GM12878 (cell line): ENCODE results near the gene IPMK. TPM values are rescaled to one million over a fixed set of nuclear protein-coding genes. Genes with fewer than 3 reads are reported as not detected.

ENCODE experiments used
- ATAC-seq: fragments of 200-7000 bp; cut with Tn5 transposase; 3 replicates; pipeline ENCODE4 v1.9.1; 2020; ENCODE audit warnings: mild to moderate bottlenecking, moderate library complexity
- Bru-seq: library from RNA; stranded (reverse); fragments of 400-500 nt; gene quantifications from one replicate; lab custom pipeline; 2021; lab: Mats Ljungman, UMichigan
- BruChase-seq, 2 experiments: library from RNA; stranded (reverse); fragments of 400-500 nt; gene quantifications; one replicate each; lab custom pipeline; 2021; lab: Mats Ljungman, UMichigan
- BruUV-seq: library from RNA; stranded (reverse); fragments of 400-500 nt; replicated peaks from 2 replicates; lab custom pipeline; 2021; lab: Mats Ljungman, UMichigan
- CTCF ChIA-PET: fragments of 300-600 bp; sonication (Branson Sonifier 250); formaldehyde crosslinking; extraction: SDS; loops from one replicate; lab custom pipeline; 2021; ENCODE audit warnings: inconsistent platforms; lab: Yijun Ruan, JAX
- POLR2A ChIA-PET: fragments of 350-600 bp; formaldehyde crosslinking; extraction: SDS; loops from one replicate; lab custom pipeline; 2021; ENCODE audit warnings: inconsistent platforms; lab: Charles Lee
- RAD21 ChIA-PET: fragments of 300-600 bp; sonication (Branson Sonifier 250); formaldehyde crosslinking; loops from one replicate; lab custom pipeline; 2023; ENCODE audit warnings: antibody characterized with exemption; ENCODE audit not compliant: unreplicated experiment; lab: Charles Lee
- SMC1A ChIA-PET: fragments of 300-600 bp; sonication (Branson Sonifier 250); formaldehyde crosslinking; loops from one replicate; lab custom pipeline; 2023; ENCODE audit not compliant: unreplicated experiment, uncharacterized antibody; lab: Charles Lee
- DNase-seq: peaks from one replicate; pipeline ENCODE4 v3.0.0-alpha.2; 2011; ENCODE audit warnings: low read depth, low spot score
- FAIRE-seq: peaks from 3 replicates; lab custom pipeline; 2011; peaks lifted over from hg19 to GRCh38; lab: Jason Lieb, UNC
- H2AFZ ChIP-seq: 2 replicates; pipeline ENCODE4 v1.6.0; 2011; ENCODE audit warnings: low read depth, low read length, control low read depth; ENCODE audit not compliant: control insufficient read depth
- H3K27ac ChIP-seq: 2 replicates; pipeline ENCODE4 v1.5.1; 2011; ENCODE audit warnings: control low read depth; ENCODE audit not compliant: control insufficient read depth, insufficient read depth
- H3K27me3 ChIP-seq, 2 experiments: replicated peaks in 1 of 2; 2 replicates each; pipeline versions ENCODE4 v1.6.0 to v1.6.1; 2011; ENCODE audit warnings: low read length in 1 of 2; ENCODE audit not compliant: control insufficient read depth in 2 of 2, insufficient read depth in 2 of 2
- H3K36me3 ChIP-seq, 2 experiments: 2 replicates each; pipeline ENCODE4 v1.5.1; 2011; ENCODE audit warnings: low read length in 1 of 2; ENCODE audit not compliant: control insufficient read depth in 2 of 2, insufficient read depth in 2 of 2
- H3K4me1 ChIP-seq: 2 replicates; pipeline ENCODE4 v1.6.1; 2011; ENCODE audit warnings: mild to moderate bottlenecking, low read length, moderate library complexity, mixed read lengths; ENCODE audit not compliant: control insufficient read depth, insufficient read depth
- H3K4me2 ChIP-seq: 2 replicates; pipeline ENCODE4 v1.6.0; 2011; ENCODE audit warnings: control low read depth; ENCODE audit not compliant: control insufficient read depth, insufficient read depth
- H3K4me3 ChIP-seq: fragments of 200-600 bp; sonication (generic); 2 replicates; pipeline ENCODE4 v1.5.1; 2016
- H3K79me2 ChIP-seq: 2 replicates; pipeline ENCODE4 v1.6.0; 2011; ENCODE audit warnings: low read length; ENCODE audit not compliant: control insufficient read depth, insufficient read depth
- H3K9ac ChIP-seq: 2 replicates; pipeline ENCODE4 v1.8.0; 2011; ENCODE audit warnings: low read length, control low read depth, mixed read lengths; ENCODE audit not compliant: control insufficient read depth, insufficient read depth
- H3K9me3 ChIP-seq: replicated peaks from 3 replicates; pipeline ENCODE4 v1.5.1; 2011; ENCODE audit warnings: mild to moderate bottlenecking, low read length; ENCODE audit not compliant: control insufficient read depth, insufficient read depth
- H4K20me1 ChIP-seq: 2 replicates; pipeline ENCODE4 v1.6.0; 2011; ENCODE audit not compliant: control insufficient read depth, insufficient read depth
- ESRRA ChIP-seq: IDR thresholded peaks from 2 replicates; pipeline ENCODE4 v1.6.1; 2012; ENCODE audit warnings: mild to moderate bottlenecking, low read length, improper control_type of control experiment
- EZH2 ChIP-seq: IDR thresholded peaks from 2 replicates; pipeline ENCODE4 v1.6.1; 2012; ENCODE audit warnings: low read depth, mild to moderate bottlenecking, control low read depth, inconsistent platforms, low read length, borderline replicate concordance; ENCODE audit not compliant: control insufficient read depth
- MEF2B ChIP-seq: fragments of 450-650 bp; IDR thresholded peaks from 2 replicates; pipeline ENCODE4 v1.6.1; 2018; ENCODE audit warnings: mild to moderate bottlenecking, moderate library complexity; ENCODE audit not compliant: partially characterized antibody, poor library complexity, severe bottlenecking
- MTA2 ChIP-seq: fragments of 450-650 bp; IDR thresholded peaks from 2 replicates; pipeline ENCODE4 v1.6.1; 2016; ENCODE audit warnings: low read depth, mild to moderate bottlenecking, moderate library complexity
- NBN ChIP-seq: fragments of 450-650 bp; IDR thresholded peaks from 2 replicates; pipeline ENCODE4 v1.6.1; 2016
- NFYA ChIP-seq: IDR thresholded peaks from 2 replicates; pipeline ENCODE4 v1.6.1; 2011; ENCODE audit warnings: low read depth, mild to moderate bottlenecking, low read length, improper control_type of control experiment, borderline replicate concordance
- RB1 ChIP-seq: fragments of 450-650 bp; formaldehyde crosslinking; IDR thresholded peaks from 2 replicates; pipeline ENCODE4 v1.6.1; 2017; ENCODE audit warnings: mild to moderate bottlenecking, borderline replicate concordance
- SMAD5 ChIP-seq: IDR thresholded peaks from 2 replicates; pipeline ENCODE4 v1.6.1; 2016; ENCODE audit warnings: antibody characterized with exemption, low read depth
- SREBF1 ChIP-seq: IDR thresholded peaks from 2 replicates; pipeline ENCODE4 v1.6.1; 2012; ENCODE audit warnings: mild to moderate bottlenecking, low read length
- STAT1 ChIP-seq: fragments of 450-650 bp; conservative IDR thresholded peaks from 2 replicates; pipeline ENCODE4 v1.6.1; 2014; ENCODE audit warnings: antibody characterized with exemption, mild to moderate bottlenecking
- TCF12 ChIP-seq: IDR thresholded peaks from 2 replicates; pipeline ENCODE4 v1.6.1; 2011; ENCODE audit warnings: low read depth, mild to moderate bottlenecking, low read length
- ZBED1 ChIP-seq: IDR thresholded peaks from 2 replicates; pipeline ENCODE4 v1.6.1; 2016; ENCODE audit warnings: borderline replicate concordance
- ZNF217 ChIP-seq: fragments of 450-650 bp; IDR thresholded peaks from 2 replicates; pipeline ENCODE4 v1.6.1; 2017; ENCODE audit warnings: antibody characterized with exemption, mild to moderate bottlenecking
- ZNF274 ChIP-seq: IDR thresholded peaks from one replicate; pipeline ENCODE4 v1.8.0; 2011; ENCODE audit not compliant: insufficient read length, insufficient read depth
- WGBS: methylation state at CpG from one replicate; pipeline ENCODE4 v1.1.6; 2016; ENCODE audit warnings: low lambda C conversion rate; ENCODE audit not compliant: insufficient replicate concordance, insufficient coverage; ENCODE audit errors: missing lambda C conversion rate; 5-methylcytosine and 5-hydroxymethylcytosine counted together
- in situ Hi-C: fragments of 300-500 bp; cut with MboI; formaldehyde crosslinking; loops from 9 replicates; pipeline ENCODE4 v1.14.3; 2018; ENCODE audit warnings: mixed read lengths
- intact Hi-C: fragments of 100-400 bp; cut with micrococcal nuclease; formaldehyde crosslinking; loops from one replicate; pipeline ENCODE4 v1.14.2; 2022; ENCODE audit not compliant: unreplicated experiment
- long read RNA-seq, 2 experiments: library from polyadenylated mRNA; unstranded; transcript quantifications; one replicate each; pipeline ENCODE4 v2.0.0, GENCODE V29; 2019 to 2020
- polyA minus RNA-seq, 3 experiments: library from RNA; depleted of rRNA, polyadenylated mRNA; stranded (reverse); fragments of >200 nt; gene quantifications; 2 replicates each; pipeline ENCODE4 v1.2.3, GENCODE V29; 2011
- polyA plus RNA-seq, 11 experiments: library from polyadenylated mRNA; depleted of rRNA in 4 of 11; unstranded in 6 of 11; stranded (reverse) in 5 of 11; fragments of >200 nt; fragmentation: Nextera tagmentation in 4 of 11; fragmentation: Illumina TruSeq in 1 of 11; extraction: Ambion mirVana in 4 of 11; extraction: Trizol in 1 of 11; gene quantifications; 1 replicate in 1 of 11; 2 replicates in 10 of 11; pipeline versions ENCODE4 v1.2.1 to v1.2.3, GENCODE V29; 2011 to 2016; ENCODE audit warnings: inconsistent platforms in 2 of 11, missing spikeins in 2 of 11, low read depth in 1 of 11
- total RNA-seq, 4 experiments: library from RNA; depleted of rRNA in 3 of 4; stranded (reverse); fragments of >200 nt in 3 of 4; fragmentation: Illumina TruSeq in 1 of 4; extraction: Trizol in 1 of 4; gene quantifications; 2 replicates each; pipeline versions ENCODE4 v1.2.1 to v1.2.3, GENCODE V29; 2013 to 2021
- TF ChIP-seq, protein P1 (sequence below): fragments of 150-350 bp; IDR thresholded peaks from 2 replicates; pipeline ENCODE4 v1.6.1; 2016; ENCODE audit warnings: low read depth, low read length
- TF ChIP-seq, protein P2 (sequence below): IDR thresholded peaks from 2 replicates; pipeline ENCODE4 v1.6.1; 2011; ENCODE audit warnings: low read depth, low read length, improper control_type of control experiment, borderline replicate concordance

The IPMK gene
- 20.1 TPM in 2 replicates for total RNA-seq (2013; cell fraction: nucleolus; rRNA removed)
- total RNA-seq (2014; rRNA removed) (3.7 and 4.2 TPM in 2 replicates), total RNA-seq (2014; rRNA removed; fragmentation: Illumina TruSeq; extraction: Trizol) (4.4 and 4.6 TPM in 2 replicates), total RNA-seq (2021) (3.5 and 3.8 TPM in 2 replicates), polyA plus RNA-seq (2011; rRNA removed) (7.5 and 14.8 TPM in 2 replicates), polyA plus RNA-seq (2014; fragmentation: Illumina TruSeq; extraction: Trizol) (3.4 and 4.2 TPM in 2 replicates), polyA plus RNA-seq (2014; fragmentation: Nextera tagmentation; extraction: Ambion mirVana) (1 to 10 TPM in 1 of 2 experiments, under 1 TPM in 1; 0.84 to 1.5 TPM), polyA plus RNA-seq (2014; rRNA removed) (2.0 and 2.3 TPM in 2 replicates), polyA plus RNA-seq (2016; fragmentation: Nextera tagmentation; extraction: Ambion mirVana) (1 to 10 TPM; 3.8 to 4.1 TPM), polyA minus RNA-seq (2011; rRNA and poly(A)+ RNA removed) (4.4 and 5.3 TPM in 2 replicates), Bru-seq, nascent RNA (percentile 82 among the genes with signal in this experiment), BruChase-seq, experiment 1, labeled RNA remaining after a 6-hour chase (percentile 69 among the genes with signal in this experiment), BruChase-seq, experiment 2, labeled RNA remaining after a 2-hour chase (percentile 77 among the genes with signal in this experiment)
- polyA plus RNA-seq (2011; ENCODE audit: low read depth), result 1.3 TPM
- polyA plus RNA-seq (2011; cell fraction: cytosol; rRNA removed), result 1.7 and 1.9 TPM in 2 replicates
- polyA plus RNA-seq (2011; cell fraction: nucleus; rRNA removed), result 4.3 and 5.3 TPM in 2 replicates
- polyA plus RNA-seq (2012), result 3.1 and 5.3 TPM in 2 replicates
- 3.5 and 4.1 TPM in 2 replicates for polyA minus RNA-seq (2011; cell fraction: cytosol; rRNA and poly(A)+ RNA removed)
- polyA minus RNA-seq (2011; cell fraction: nucleus; rRNA and poly(A)+ RNA removed), result 6.3 and 8.6 TPM in 2 replicates
- long read RNA-seq, experiment 1, partial matches to known transcripts, result 0 of 1 reads
- long read RNA-seq, experiment 1, other reads (novel, unspliced or antisense), result 1 of 1 reads
- long read RNA-seq, experiment 2, partial matches to known transcripts, result 0 of 1 reads
- long read RNA-seq, experiment 2, other reads (novel, unspliced or antisense), result 1 of 1 reads

DNA sequence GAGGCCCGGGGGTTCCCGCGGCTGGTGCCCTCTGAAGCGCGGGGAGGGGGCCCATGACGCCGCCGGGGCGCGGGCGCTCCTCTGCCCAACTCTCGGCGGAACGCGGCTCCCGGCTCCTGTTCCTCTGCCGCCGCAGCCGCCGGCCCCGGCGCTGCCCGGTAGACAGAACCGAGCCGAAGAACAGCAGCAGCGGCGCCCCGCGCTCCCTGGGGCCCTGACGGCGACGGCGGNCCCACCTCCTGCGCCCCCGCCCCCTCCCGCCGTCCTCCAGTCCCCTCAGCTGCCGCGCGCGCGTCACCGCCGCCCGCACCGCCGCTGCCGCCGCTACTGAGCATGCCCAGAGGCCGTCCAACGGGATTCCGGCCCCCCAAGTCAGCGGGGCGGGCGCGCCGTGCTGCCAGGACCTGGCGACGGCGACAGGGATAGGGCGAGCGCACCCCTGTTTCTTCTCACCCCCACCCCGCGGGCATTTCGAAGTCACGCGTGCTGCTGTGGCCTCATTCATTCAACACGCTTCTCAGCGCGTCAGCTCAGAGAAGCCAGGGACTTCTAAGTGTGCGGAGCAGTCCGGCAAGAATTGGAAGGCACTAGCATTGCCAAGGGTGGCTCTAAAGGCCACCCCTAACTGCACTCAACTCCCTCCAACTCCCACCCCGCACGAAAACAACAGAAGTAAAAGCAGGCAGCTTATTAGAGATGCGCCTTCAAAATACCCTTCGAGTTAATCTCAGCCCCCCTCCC lies at the start of gene IPMK:
TSS of gene IPMK (minus strand) at position 182 of the 741 bp plus-strand sequence. CDS start 283 bp downstream, outside the sequence.
- Histone ChIP-seq H3K9me3 (no peaks in the 10 kb centered on the region; the same call in 2 of the 3 replicates), H3K27ac (peak within 1 kb of the TSS; percentile 80), H3K9ac (peak within 1 kb of the TSS; percentile 78), H3K4me2 (peak within 1 kb of the TSS; percentile 94), H3K36me3 (no peaks in the 10 kb centered on the region), H3K27me3 (no peaks in the 10 kb centered on the region), H3K4me1 (0 out of 2 replicates have a peak, but pooled peaks cover 5% of the 10 kb centered on the region), H3K4me3 (peak within 1 kb of the TSS; percentile 80), H4K20me1 (no peaks in the 10 kb centered on the region), H3K79me2 (peaks cover 71% of the 10 kb centered on the region), H2AFZ (peak within 1 kb of the TSS; percentile 91)
- 2% methylated on average over 39 of the region's 76 CpGs for WGBS
- no peak for FAIRE-seq
- POLR2A ChIA-PET, result interaction anchor here (0.9 to 1.6 kb wide), 5 partner anchors 22 to 813 kb away, joined by 3 to 9 read pairs (median 7); partner anchors contain the start of genes TFAM and UBE2D1
- peak; percentile 75 for ATAC-seq
- CTCF ChIA-PET, result interaction anchor here (1.9 to 2.2 kb wide), 2 partner anchors 90 to 117 kb away, joined by 8 to 9 read pairs; partner anchors contain the start of gene TFAM
- SMC1A ChIA-PET, result interaction anchor here (1.3 to 2.5 kb wide), 3 partner anchors 23 to 90 kb away, joined by 4 to 16 read pairs (median 9); no protein-coding TSS in a partner anchor
- in situ Hi-C loops, result no loop called here
- RAD21 ChIA-PET, result interaction anchor here (1.5 to 1.8 kb wide), 2 partner anchors 53 to 90 kb away, joined by 4 to 7 read pairs; no protein-coding TSS in a partner anchor
- no TSS peak for BruUV-seq
- DNase-seq, result peak; percentile 63
- intact Hi-C loops, result loop anchor here (2.0 to 10.0 kb wide), 3 partner anchors 15 to 1637 kb away; partner anchors contain the start of genes CCDC6 and UBE2D1
- no peak for TF ChIP-seq SREBF1
- TF ChIP-seq ZBED1, result no peak
- no peak for TF ChIP-seq TCF12
- TF ChIP-seq STAT1, result no peak
- no peak; the same call in 1 of the 2 replicates for TF ChIP-seq NBN
- no peak for TF ChIP-seq SMAD5
- TF ChIP-seq, protein P1, sequence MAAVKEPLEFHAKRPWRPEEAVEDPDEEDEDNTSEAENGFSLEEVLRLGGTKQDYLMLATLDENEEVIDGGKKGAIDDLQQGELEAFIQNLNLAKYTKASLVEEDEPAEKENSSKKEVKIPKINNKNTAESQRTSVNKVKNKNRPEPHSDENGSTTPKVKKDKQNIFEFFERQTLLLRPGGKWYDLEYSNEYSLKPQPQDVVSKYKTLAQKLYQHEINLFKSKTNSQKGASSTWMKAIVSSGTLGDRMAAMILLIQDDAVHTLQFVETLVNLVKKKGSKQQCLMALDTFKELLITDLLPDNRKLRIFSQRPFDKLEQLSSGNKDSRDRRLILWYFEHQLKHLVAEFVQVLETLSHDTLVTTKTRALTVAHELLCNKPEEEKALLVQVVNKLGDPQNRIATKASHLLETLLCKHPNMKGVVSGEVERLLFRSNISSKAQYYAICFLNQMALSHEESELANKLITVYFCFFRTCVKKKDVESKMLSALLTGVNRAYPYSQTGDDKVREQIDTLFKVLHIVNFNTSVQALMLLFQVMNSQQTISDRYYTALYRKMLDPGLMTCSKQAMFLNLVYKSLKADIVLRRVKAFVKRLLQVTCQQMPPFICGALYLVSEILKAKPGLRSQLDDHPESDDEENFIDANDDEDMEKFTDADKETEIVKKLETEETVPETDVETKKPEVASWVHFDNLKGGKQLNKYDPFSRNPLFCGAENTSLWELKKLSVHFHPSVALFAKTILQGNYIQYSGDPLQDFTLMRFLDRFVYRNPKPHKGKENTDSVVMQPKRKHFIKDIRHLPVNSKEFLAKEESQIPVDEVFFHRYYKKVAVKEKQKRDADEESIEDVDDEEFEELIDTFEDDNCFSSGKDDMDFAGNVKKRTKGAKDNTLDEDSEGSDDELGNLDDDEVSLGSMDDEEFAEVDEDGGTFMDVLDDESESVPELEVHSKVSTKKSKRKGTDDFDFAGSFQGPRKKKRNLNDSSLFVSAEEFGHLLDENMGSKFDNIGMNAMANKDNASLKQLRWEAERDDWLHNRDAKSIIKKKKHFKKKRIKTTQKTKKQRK, result no peak
- no peak for TF ChIP-seq EZH2
- no peak for TF ChIP-seq ZNF274
- TF ChIP-seq RB1, result no peak
- TF ChIP-seq, protein P2, sequence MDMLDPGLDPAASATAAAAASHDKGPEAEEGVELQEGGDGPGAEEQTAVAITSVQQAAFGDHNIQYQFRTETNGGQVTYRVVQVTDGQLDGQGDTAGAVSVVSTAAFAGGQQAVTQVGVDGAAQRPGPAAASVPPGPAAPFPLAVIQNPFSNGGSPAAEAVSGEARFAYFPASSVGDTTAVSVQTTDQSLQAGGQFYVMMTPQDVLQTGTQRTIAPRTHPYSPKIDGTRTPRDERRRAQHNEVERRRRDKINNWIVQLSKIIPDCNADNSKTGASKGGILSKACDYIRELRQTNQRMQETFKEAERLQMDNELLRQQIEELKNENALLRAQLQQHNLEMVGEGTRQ, result no peak
- peak; percentile 28; the same call in 1 of the 2 replicates for TF ChIP-seq MTA2
- TF ChIP-seq NFYA, result no peak
- no peak for TF ChIP-seq ZNF217
- no peak for TF ChIP-seq ESRRA
- TF ChIP-seq MEF2B, result no peak
